ENCODE data around the gene GALNT1.

GALNT1 gene

GRCh38 chr18:35593859-35594258 lies 12.3 kb downstream of the GALNT1 start:
- Mint-ChIP-seq H3K4me1 (ENCODE audit: low read depth) (peaks cover 30% of the 10 kb centered on the region), H3K27ac (no peak overlapping the region)

GRCh38 chr18:35597758-35598157 lies 16.2 kb downstream of the GALNT1 start:
- H3K27ac Mint-ChIP-seq = no peak overlapping the region
- H3K36me3 Mint-ChIP-seq (ENCODE audit: low read depth) = peaks cover 44% of the 10 kb centered on the region
- H3K4me1 Mint-ChIP-seq (ENCODE audit: low read depth) = peaks cover 30% of the 10 kb centered on the region
- peaks cover 23% of the 10 kb centered on the region for H3K9me3 Mint-ChIP-seq
- H3K27me3 Mint-ChIP-seq = no peaks in the 10 kb centered on the region
- no peak overlapping the region for H3K4me3 Mint-ChIP-seq

More at GRCh38 chr18:35593859-35594258, 12.3 kb downstream of the GALNT1 start:
- Mint-ChIP-seq H3K9me3 (no peaks in the 10 kb centered on the region), H3K36me3 (ENCODE audit: low read depth) (peaks cover 8% of the 10 kb centered on the region), H3K4me3 (no peak overlapping the region), H3K27me3 (no peaks in the 10 kb centered on the region)

- Mint-ChIP-seq H3K36me3 (ENCODE audit: low read depth) (peaks cover 64% of the 10 kb centered on the region), H3K4me3 (no peak overlapping the region), H3K4me1 (ENCODE audit: low read depth) (peaks cover 54% of the 10 kb centered on the region), H3K9me3 (peaks cover 37% of the 10 kb centered on the region), H3K27ac (no peak overlapping the region), H3K27me3 (no peaks in the 10 kb centered on the region)
Measured at GRCh38 chr18:35602193-35602820, 20.8 kb downstream of the GALNT1 start.

GRCh38 chr18:35603008-35603407 lies 21.5 kb downstream of the GALNT1 start:
- Mint-ChIP-seq H3K36me3 (ENCODE audit: low read depth) (peaks cover 64% of the 10 kb centered on the region), H3K4me1 (ENCODE audit: low read depth) (peaks cover 59% of the 10 kb centered on the region), H3K9me3 (peaks cover 37% of the 10 kb centered on the region), H3K27me3 (no peaks in the 10 kb centered on the region), H3K27ac (peak overlapping the region; percentile 45), H3K4me3 (no peak overlapping the region)

- Mint-ChIP-seq H3K4me1 (ENCODE audit: low read depth) (peaks cover 59% of the 10 kb centered on the region), H3K4me3 (no peak overlapping the region), H3K36me3 (ENCODE audit: low read depth) (peaks cover 59% of the 10 kb centered on the region), H3K27me3 (no peaks in the 10 kb centered on the region), H3K9me3 (peaks cover 37% of the 10 kb centered on the region), H3K27ac (peak overlapping the region; percentile 45)
Measured at GRCh38 chr18:35603528-35603927, 22.0 kb downstream of the GALNT1 start.

- no peak overlapping the region for H3K27ac Mint-ChIP-seq
- H3K9me3 Mint-ChIP-seq = peaks cover 37% of the 10 kb centered on the region
- peaks cover 52% of the 10 kb centered on the region for H3K36me3 Mint-ChIP-seq (ENCODE audit: low read depth)
- no peaks in the 10 kb centered on the region for H3K27me3 Mint-ChIP-seq
- no peak overlapping the region for H3K4me3 Mint-ChIP-seq
- peaks cover 59% of the 10 kb centered on the region for H3K4me1 Mint-ChIP-seq (ENCODE audit: low read depth)
Measured at GRCh38 chr18:35604369-35604768, 22.8 kb downstream of the GALNT1 start.

- peaks cover 38% of the 10 kb centered on the region for H3K36me3 Mint-ChIP-seq (ENCODE audit: low read depth)
- no peaks in the 10 kb centered on the region for H3K27me3 Mint-ChIP-seq
- H3K4me3 Mint-ChIP-seq = no peak overlapping the region
- H3K27ac Mint-ChIP-seq = no peak overlapping the region
- H3K9me3 Mint-ChIP-seq = peaks cover 30% of the 10 kb centered on the region
- H3K4me1 Mint-ChIP-seq (ENCODE audit: low read depth) = peaks cover 60% of the 10 kb centered on the region
Measured at GRCh38 chr18:35605686-35606417, 24.3 kb downstream of the GALNT1 start.

- H3K27me3 Mint-ChIP-seq = no peaks in the 10 kb centered on the region
- H3K36me3 Mint-ChIP-seq (ENCODE audit: low read depth) = peaks cover 5% of the 10 kb centered on the region
- no peak overlapping the region for H3K27ac Mint-ChIP-seq
- peaks cover 3% of the 10 kb centered on the region for H3K9me3 Mint-ChIP-seq
- H3K4me3 Mint-ChIP-seq = no peak overlapping the region
- H3K4me1 Mint-ChIP-seq (ENCODE audit: low read depth) = peaks cover 42% of the 10 kb centered on the region
Measured at GRCh38 chr18:35609236-35609635, 27.7 kb downstream of the GALNT1 start.

- Mint-ChIP-seq H3K9me3 (no peaks in the 10 kb centered on the region), H3K4me1 (ENCODE audit: low read depth) (peaks cover 34% of the 10 kb centered on the region), H3K27ac (no peak overlapping the region)
Measured at GRCh38 chr18:35610089-35610488, 28.5 kb downstream of the GALNT1 start.

GRCh38 chr18:35610724-35611123 lies 29.2 kb downstream of the GALNT1 start:
- no peak overlapping the region for H3K27ac Mint-ChIP-seq
- H3K27me3 Mint-ChIP-seq = no peaks in the 10 kb centered on the region
- H3K9me3 Mint-ChIP-seq = no peaks in the 10 kb centered on the region
- H3K4me1 Mint-ChIP-seq (ENCODE audit: low read depth) = peaks cover 31% of the 10 kb centered on the region
- no peaks in the 10 kb centered on the region for H3K36me3 Mint-ChIP-seq (ENCODE audit: low read depth)
- no peak overlapping the region for H3K4me3 Mint-ChIP-seq

More at GRCh38 chr18:35610089-35610488, 28.5 kb downstream of the GALNT1 start:
- H3K27me3 Mint-ChIP-seq = no peaks in the 10 kb centered on the region
- no peaks in the 10 kb centered on the region for H3K36me3 Mint-ChIP-seq (ENCODE audit: low read depth)
- H3K4me3 Mint-ChIP-seq = no peak overlapping the region

GRCh38 chr18:35611518-35611917 lies 30.0 kb downstream of the GALNT1 start:
- Mint-ChIP-seq H3K4me3 (no peak overlapping the region), H3K9me3 (no peaks in the 10 kb centered on the region), H3K4me1 (ENCODE audit: low read depth) (peaks cover 23% of the 10 kb centered on the region), H3K36me3 (ENCODE audit: low read depth) (no peaks in the 10 kb centered on the region), H3K27me3 (no peaks in the 10 kb centered on the region), H3K27ac (no peak overlapping the region)

- Mint-ChIP-seq H3K27me3 (no peaks in the 10 kb centered on the region), H3K36me3 (ENCODE audit: low read depth) (peaks cover 4% of the 10 kb centered on the region), H3K27ac (no peak overlapping the region)
Measured at GRCh38 chr18:35616074-35616473, 34.5 kb downstream of the GALNT1 start.

GRCh38 chr18:35616664-35617423 lies 35.3 kb downstream of the GALNT1 start:
- Mint-ChIP-seq H3K36me3 (ENCODE audit: low read depth) (peaks cover 4% of the 10 kb centered on the region), H3K4me3 (no peak overlapping the region), H3K27me3 (no peaks in the 10 kb centered on the region), H3K9me3 (no peaks in the 10 kb centered on the region), H3K27ac (no peak overlapping the region), H3K4me1 (ENCODE audit: low read depth) (peaks cover 7% of the 10 kb centered on the region)

More at GRCh38 chr18:35616074-35616473, 34.5 kb downstream of the GALNT1 start:
- Mint-ChIP-seq H3K9me3 (no peaks in the 10 kb centered on the region), H3K4me1 (ENCODE audit: low read depth) (peaks cover 7% of the 10 kb centered on the region), H3K4me3 (no peak overlapping the region)

GRCh38 chr18:35617865-35618264 lies 36.3 kb downstream of the GALNT1 start:
- Mint-ChIP-seq H3K4me3 (no peak overlapping the region), H3K9me3 (no peaks in the 10 kb centered on the region), H3K4me1 (ENCODE audit: low read depth) (peaks cover 9% of the 10 kb centered on the region), H3K27me3 (no peaks in the 10 kb centered on the region), H3K27ac (no peak overlapping the region), H3K36me3 (ENCODE audit: low read depth) (peaks cover 4% of the 10 kb centered on the region)

GRCh38 chr18:35618289-35618688 lies 36.7 kb downstream of the GALNT1 start:
- Mint-ChIP-seq H3K36me3 (ENCODE audit: low read depth) (peaks cover 4% of the 10 kb centered on the region), H3K27ac (no peak overlapping the region), H3K27me3 (no peaks in the 10 kb centered on the region), H3K9me3 (no peaks in the 10 kb centered on the region), H3K4me3 (no peak overlapping the region), H3K4me1 (ENCODE audit: low read depth) (peaks cover 10% of the 10 kb centered on the region)
